GM18867 (cell line): ENCODE data around the gene AMBRA1.
A peak's percentile ranks its signal among the peaks of the same experiment; 100 is the strongest.

Experiments used
- ATAC-seq: cut with Tn5 transposase; IDR thresholded peaks from one replicate; pipeline ENCODE4 v1.9.1; 2021; ENCODE audit warnings: mild to moderate bottlenecking, moderate library complexity; ENCODE audit not compliant: unreplicated experiment

AMBRA1 gene

DNA sequence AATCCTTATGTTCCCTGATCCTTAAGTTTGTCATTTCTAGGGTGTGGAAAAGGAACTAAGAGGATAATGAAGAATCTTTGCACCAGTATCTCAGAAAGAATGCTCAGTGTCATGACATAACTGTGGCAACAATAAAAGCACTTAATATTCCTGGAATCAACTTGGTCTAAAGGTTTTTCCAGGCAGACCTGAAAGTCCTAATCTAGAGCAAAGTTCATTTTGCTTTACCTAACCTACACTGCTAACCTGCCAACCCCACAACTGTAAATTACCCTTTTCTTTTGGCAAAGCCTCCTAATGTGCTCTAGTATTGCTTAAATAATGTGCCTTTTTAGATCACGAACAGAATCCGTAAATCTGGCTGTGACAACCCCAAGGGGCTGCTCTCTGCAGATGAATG lies 82.5 kb downstream of the AMBRA1 start:
- ATAC-seq, result no peak

GRCh38 chr11:46508360-46508759 lies 85.5 kb downstream of the AMBRA1 start:
- ATAC-seq, result no peak

GRCh38 chr11:46506483-46506791 lies 87.4 kb downstream of the AMBRA1 start:
- no peak for ATAC-seq

DNA sequence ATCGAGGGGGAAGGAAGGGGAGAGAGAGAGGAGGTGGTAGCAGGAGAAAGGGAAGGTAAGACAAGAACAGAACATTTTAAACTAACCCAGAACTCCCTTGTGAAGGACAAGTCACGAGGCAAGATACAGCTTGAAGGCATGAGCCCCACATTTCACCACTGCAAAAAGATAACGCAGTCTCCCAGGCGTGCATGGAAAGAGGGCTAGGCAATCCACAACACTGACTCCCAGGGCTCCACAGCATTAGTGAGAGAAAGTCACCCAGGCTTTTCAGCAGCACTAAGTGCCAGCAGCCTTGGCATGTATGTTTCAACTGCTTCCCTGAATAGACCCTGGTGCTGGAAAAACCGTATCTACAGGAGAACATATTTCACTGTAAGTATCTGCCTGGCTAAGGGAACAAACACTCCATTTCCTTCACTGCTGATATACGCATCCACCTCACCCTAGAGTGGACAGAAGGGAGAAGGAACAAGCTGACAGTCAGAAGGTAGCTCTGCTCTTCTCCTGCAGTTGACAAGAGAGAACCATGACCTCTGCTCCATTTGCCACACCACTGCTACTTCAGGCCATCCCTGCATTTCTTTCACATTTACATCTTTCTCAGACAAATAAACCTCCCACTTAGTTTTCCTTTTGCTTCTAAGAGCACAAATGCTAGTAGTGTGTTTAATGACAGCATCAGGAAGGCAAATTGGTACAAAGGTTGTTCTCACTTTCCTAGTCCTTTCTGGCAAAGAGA lies 87.9 kb downstream of the AMBRA1 start:
- ATAC-seq, result no peak

DNA sequence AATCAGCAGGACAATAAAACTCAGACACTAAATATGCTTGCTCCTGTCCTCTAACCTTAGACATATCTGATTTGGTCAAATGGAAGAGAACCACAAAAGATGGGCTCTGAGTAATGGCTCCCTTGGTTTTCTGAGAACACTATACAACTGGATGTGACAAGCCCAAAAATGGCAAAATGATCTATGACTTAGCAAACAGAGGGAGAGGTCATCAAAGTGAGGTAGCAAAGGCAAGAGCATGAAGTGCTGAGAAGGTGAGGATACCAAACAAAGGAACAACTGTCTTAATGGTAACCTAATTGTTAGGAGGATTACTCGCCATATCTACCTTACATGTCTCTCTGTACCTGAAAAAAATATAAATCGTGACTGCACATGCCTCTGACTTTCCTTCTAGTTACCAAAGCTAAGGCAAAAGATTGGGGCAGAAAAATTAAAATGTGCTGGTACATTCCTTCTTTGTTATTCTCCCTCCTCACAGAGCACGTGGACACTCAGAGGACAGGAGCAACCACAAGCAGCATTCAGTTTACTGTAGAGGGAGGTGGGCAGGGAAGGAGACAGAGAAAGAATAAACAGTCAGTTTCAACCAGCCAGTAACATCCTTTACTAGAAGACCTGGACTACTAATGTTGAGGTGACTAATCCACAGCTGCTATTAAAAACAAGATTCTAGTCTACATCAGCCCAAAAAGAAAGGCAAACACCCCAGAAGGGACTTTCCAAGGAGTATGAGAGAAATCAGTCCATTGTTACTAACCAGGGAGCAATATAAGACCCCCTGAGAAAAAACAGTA lies 88.8 kb downstream of the AMBRA1 start:
- ATAC-seq, result peak; percentile 53

- no peak for ATAC-seq
These were observed 94.0 kb downstream of the AMBRA1 start for GRCh38 chr11:46499821-46500220.

DNA sequence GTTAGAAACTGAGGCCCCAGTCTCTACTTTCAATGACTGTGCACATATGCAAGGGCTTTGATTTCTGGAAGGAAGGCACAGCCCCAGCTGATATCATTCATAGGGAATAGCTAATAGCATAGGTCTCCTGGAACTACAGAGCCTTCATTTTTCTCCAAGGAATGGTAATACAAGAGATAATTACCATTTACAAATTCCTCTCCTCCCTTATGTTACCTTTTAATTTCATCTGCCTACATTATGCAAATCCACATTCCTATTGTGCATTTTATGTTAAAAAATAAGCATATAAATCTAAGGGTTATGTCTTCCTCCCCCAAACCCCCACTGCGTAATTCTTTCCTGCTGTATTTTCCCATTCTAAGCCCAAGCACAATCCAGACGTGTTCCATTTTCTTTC lies 94.9 kb downstream of the AMBRA1 start:
- no peak for ATAC-seq

GRCh38 chr11:46498179-46498578 lies 95.6 kb downstream of the AMBRA1 start:
- ATAC-seq, result no peak

DNA sequence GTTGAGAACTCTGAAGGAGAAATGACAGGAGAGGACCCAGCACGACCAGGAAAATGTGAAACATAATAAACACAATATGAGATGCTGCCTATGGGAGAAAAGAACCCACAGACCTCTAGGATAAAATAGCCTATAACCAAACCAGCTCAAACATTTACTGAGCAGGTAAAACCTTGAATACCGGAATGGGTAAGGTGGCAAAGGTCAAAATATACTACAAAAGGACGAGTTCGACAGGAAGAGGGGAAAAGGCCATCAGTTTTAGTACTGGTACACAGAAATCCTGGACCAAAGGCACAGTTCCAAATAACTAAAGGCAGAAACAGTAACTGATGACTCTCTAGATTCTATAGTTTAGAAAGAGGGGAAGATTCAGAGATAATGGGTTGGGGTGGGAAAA lies 96.3 kb downstream of the AMBRA1 start:
- ATAC-seq, result no peak

- no peak for ATAC-seq
These were observed 100.0 kb downstream of the AMBRA1 start for GRCh38 chr11:46493791-46494190.

GRCh38 chr11:46492532-46492931 lies 101.3 kb downstream of the AMBRA1 start:
- no peak for ATAC-seq

DNA sequence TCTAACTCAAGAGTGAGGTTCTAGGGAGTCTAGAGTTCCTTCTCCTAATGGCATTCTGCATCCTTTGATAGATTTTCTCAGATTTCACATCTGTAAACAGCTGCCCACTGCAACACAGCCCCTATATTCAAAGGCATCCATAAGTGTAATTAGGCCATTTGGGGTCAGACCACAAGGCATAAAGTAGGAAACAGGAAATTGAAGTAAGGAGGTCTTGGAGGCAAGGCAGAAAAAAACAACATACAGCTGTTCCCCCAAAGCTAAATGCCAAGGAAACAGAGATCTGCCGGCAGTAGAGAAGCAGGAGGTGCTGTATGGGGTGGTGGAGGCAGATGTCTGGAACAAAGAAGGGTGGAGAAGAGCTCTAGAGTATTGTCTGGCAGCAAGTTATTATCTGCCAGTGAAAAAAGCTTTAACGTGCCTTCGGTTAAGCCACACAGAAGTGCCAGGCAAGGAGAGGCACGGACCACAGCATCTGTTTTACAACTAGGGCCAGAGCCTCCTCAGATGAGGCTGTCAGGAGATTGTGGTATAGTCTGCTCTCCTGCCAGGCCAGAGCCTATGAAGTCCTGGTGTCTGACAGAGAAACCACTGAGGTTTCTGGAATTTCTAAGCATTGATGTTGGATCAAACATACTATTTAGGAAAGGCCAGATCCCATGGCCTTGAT lies 102.0 kb downstream of the AMBRA1 start:
- no peak for ATAC-seq

GRCh38 chr11:46490666-46491065 lies 103.2 kb downstream of the AMBRA1 start:
- ATAC-seq, result no peak

DNA sequence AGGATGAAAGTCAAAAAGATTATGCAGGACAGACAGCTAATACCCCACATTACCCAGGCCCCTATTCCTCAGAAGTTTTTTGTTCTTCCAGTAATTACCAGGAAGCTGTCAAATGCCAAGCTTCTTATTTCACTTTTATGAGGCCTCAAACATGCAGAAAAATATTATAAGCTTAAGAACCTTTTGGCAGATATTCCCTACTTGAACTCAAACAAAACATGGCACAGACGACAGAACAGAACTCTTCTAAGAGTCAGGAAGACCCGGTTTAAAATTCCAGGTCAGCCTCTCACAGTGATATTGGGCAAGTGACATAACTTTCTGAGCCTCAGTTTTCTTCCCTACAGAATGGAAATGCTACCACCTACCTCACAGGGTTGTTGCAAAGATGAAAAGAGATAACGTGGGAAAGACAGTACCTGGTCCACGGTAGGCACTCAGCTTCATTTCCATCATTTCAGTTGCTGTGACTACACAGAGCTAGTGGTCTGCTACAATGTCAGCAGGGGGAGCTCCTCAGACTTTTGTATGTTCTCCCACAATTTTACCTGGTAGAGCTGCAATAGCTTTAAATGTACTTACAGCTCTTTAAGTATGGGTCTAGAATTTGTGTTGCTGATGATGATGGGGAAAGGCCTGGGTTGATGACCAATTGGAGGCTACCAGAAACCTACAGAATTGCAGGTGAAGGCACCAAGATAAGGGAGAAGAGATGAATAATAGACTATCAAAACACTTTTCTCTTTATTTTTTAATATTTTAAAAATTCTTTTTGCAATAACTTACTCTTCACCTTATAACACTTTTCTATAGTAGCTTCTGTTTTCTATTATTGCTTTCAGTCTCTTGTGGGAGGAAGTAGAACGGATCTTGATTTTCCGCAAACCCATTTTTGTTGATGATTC lies 103.9 kb downstream of the AMBRA1 start:
- peak; percentile 59 for ATAC-seq

GRCh38 chr11:46485856-46486443 lies 107.9 kb downstream of the AMBRA1 start:
- ATAC-seq, result no peak

GRCh38 chr11:46484101-46484500 lies 109.7 kb downstream of the AMBRA1 start:
- ATAC-seq, result no peak

- no peak for ATAC-seq
These were observed 112.9 kb downstream of the AMBRA1 start for GRCh38 chr11:46480909-46481308.

DNA sequence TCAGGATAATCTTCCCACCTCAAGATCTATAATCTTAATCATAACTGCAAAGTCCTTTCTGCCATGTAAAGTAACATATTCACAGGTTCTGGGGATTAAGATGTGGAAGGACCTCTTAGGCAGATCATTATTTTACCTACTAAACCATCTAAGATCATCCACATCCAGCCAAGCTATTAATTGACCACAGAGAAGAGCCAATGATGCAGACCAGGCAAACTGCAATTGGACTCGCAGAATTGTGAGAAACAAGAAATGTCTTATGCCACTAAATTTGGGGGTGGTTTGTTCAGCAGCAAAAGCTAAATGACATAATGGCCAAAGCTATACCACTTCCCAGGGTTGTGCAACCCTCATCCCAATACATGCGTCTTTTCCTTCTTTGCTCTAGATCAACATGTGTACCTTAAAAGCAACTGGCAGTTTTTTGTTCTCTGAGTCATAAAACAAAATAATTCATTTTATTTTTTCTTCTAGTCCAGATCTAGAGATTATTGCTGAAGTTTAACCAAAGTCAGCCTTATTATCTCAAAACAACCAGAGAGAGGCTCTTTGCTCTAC lies 113.6 kb downstream of the AMBRA1 start:
- ATAC-seq, result no peak

DNA sequence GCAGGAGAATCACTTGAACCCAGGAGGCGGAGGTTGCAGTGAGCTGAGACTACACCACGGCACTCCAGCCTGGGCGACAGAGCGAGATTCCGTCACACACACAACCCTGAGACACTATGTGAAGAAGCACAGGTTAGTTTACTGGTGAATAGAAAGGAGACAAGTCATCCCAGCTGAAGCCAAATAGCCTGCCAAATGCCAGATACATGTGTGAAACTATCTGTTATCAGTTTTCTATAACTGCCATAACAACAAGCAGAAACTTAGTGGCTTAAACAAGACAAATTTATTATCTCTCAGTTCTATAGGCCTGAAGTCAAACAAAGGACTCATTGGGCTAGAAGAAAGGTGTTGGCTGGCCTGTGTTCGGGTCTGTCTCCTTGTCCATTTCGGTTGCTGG lies 114.2 kb downstream of the AMBRA1 start:
- no peak for ATAC-seq

DNA sequence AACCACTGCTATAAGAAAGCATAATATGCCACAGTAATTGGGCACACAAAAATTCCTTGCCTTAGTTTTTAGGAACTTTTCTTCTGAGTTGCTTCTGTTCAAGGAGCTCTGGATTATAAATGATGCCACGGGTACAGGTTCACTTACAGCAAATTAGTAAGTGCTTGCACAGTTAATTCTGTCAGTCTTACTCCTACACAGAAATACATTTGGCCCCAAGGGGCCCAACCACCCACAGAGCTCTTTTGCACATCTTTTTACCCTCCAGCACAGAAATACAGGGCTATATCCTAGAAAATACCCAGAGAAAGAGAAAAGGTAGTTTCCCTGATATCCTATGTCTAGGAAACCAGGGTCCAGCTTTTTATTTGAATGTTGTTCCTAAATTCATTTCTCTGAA lies 115.6 kb downstream of the AMBRA1 start:
- no peak for ATAC-seq
